ENCODE data around the gene EIF4A3. TPM values are rescaled to one million over a fixed set of nuclear protein-coding genes. Genes with fewer than 3 reads are reported as not detected.

The EIF4A3 gene
- total RNA-seq, 1 experiment from 2014 or later = 190 TPM

GRCh38 chr17:80164185-80164584 lies 17.3 kb upstream of the EIF4A3 start:
- Mint-ChIP-seq H3K36me3 (ENCODE audit: insufficient read depth, unreplicated experiment) (no peaks in the 10 kb centered on the region), H3K27me3 (ENCODE audit: insufficient read depth, unreplicated experiment) (no peaks in the 10 kb centered on the region), H3K4me1 (ENCODE audit: low read depth, unreplicated experiment) (peaks cover 6% of the 10 kb centered on the region), H3K27ac (ENCODE audit: unreplicated experiment) (no peak overlapping the region), H3K4me3 (ENCODE audit: unreplicated experiment) (no peak overlapping the region), H3K9me3 (ENCODE audit: unreplicated experiment) (peaks cover 7% of the 10 kb centered on the region)
- no peak overlapping the region for H3K4me3 ChIP-seq (ENCODE audit: low read depth, low read length)
- DNase-seq = no peak
- H3K9me3 ChIP-seq = 0 out of 2 replicates have a peak, but pooled peaks cover 3% of the 10 kb centered on the region
- H3K27me3 ChIP-seq (replicated peaks; ENCODE audit: control insufficient read depth, insufficient read depth, low read length) = no peaks in the 10 kb centered on the region
- H3K36me3 ChIP-seq (ENCODE audit: control insufficient read depth, insufficient read depth, low read length) = no peaks in the 10 kb centered on the region
- ChIA-PET POLR2A (no interaction called here), CTCF (no interaction called here)
- TF ChIP-seq CTCF (IDR thresholded peaks at IDR 0.05; ENCODE audit: insufficient read depth in 1 of 2, low read depth in 1 of 2, low read length in 1 of 2, severe bottlenecking in 1 of 2, unreplicated experiment in 1 of 2) = no peak
- no TSS peak for BruUV-seq (replicated peaks)
- intact Hi-C loops (cut with micrococcal nuclease; ENCODE audit: unreplicated experiment) = no loop called here
- H3K4me1 ChIP-seq = no peaks in the 10 kb centered on the region

GRCh38 chr17:80163336-80163735 lies 16.4 kb upstream of the EIF4A3 start:
- TF ChIP-seq CTCF (IDR thresholded peaks at IDR 0.05; ENCODE audit: insufficient read depth in 1 of 2, low read depth in 1 of 2, low read length in 1 of 2, severe bottlenecking in 1 of 2, unreplicated experiment in 1 of 2) = no peak
- Histone ChIP-seq H3K4me3 (ENCODE audit: low read depth, low read length) (no peak overlapping the region), H3K27me3 (replicated peaks; ENCODE audit: control insufficient read depth, insufficient read depth, low read length) (no peaks in the 10 kb centered on the region), H3K9me3 (peaks cover 6% of the 10 kb centered on the region; the same call in 1 of the 2 replicates), H3K4me1 (no peaks in the 10 kb centered on the region), H3K36me3 (ENCODE audit: control insufficient read depth, insufficient read depth, low read length) (no peaks in the 10 kb centered on the region)
- Mint-ChIP-seq H3K4me3 (ENCODE audit: unreplicated experiment) (no peak overlapping the region), H3K9me3 (ENCODE audit: unreplicated experiment) (no peaks in the 10 kb centered on the region), H3K36me3 (ENCODE audit: insufficient read depth, unreplicated experiment) (no peaks in the 10 kb centered on the region), H3K27ac (ENCODE audit: unreplicated experiment) (no peak overlapping the region), H3K4me1 (ENCODE audit: low read depth, unreplicated experiment) (no peaks in the 10 kb centered on the region), H3K27me3 (ENCODE audit: insufficient read depth, unreplicated experiment) (no peaks in the 10 kb centered on the region)
- BruUV-seq (replicated peaks) = no TSS peak
- no peak for DNase-seq
- ChIA-PET POLR2A (no interaction called here), CTCF (no interaction called here)
- intact Hi-C loops (cut with micrococcal nuclease; ENCODE audit: unreplicated experiment) = no loop called here

- H3K27ac Mint-ChIP-seq (ENCODE audit: unreplicated experiment) = no peak overlapping the region
- H3K36me3 ChIP-seq (ENCODE audit: control insufficient read depth, insufficient read depth, low read length) = no peaks in the 10 kb centered on the region
- intact Hi-C loops (cut with micrococcal nuclease; ENCODE audit: unreplicated experiment) = no loop called here
These were observed 13.6 kb upstream of the EIF4A3 start for GRCh38 chr17:80160536-80160935.

More at GRCh38 chr17:80160536-80160935, 13.6 kb upstream of the EIF4A3 start:
- Mint-ChIP-seq H3K27me3 (ENCODE audit: insufficient read depth, unreplicated experiment) (no peaks in the 10 kb centered on the region), H3K4me3 (ENCODE audit: unreplicated experiment) (no peak overlapping the region), H3K4me1 (ENCODE audit: low read depth, unreplicated experiment) (no peaks in the 10 kb centered on the region), H3K9me3 (ENCODE audit: unreplicated experiment) (peaks cover 10% of the 10 kb centered on the region), H3K36me3 (ENCODE audit: insufficient read depth, unreplicated experiment) (no peaks in the 10 kb centered on the region)
- no TSS peak for BruUV-seq (replicated peaks)
- no peak overlapping the region for H3K4me3 ChIP-seq (ENCODE audit: low read depth, low read length)
- no peaks in the 10 kb centered on the region for H3K27me3 ChIP-seq (replicated peaks; ENCODE audit: control insufficient read depth, insufficient read depth, low read length)
- ChIA-PET CTCF (no interaction called here), POLR2A (no interaction called here)
- TF ChIP-seq CTCF (IDR thresholded peaks at IDR 0.05; ENCODE audit: insufficient read depth in 1 of 2, low read depth in 1 of 2, low read length in 1 of 2, severe bottlenecking in 1 of 2, unreplicated experiment in 1 of 2) = no peak
- no peaks in the 10 kb centered on the region for H3K4me1 ChIP-seq
- DNase-seq = no peak
- peaks cover 24% of the 10 kb centered on the region for H3K9me3 ChIP-seq
